ENCODE measurements around the gene ALKBH4.
"Not testable (repeated sequence)": the region's sequence is repeated elsewhere in the genome, so short reads cannot be mapped to it uniquely, and the experiment has no call there.

GRCh38 chr7:102505298-102506185 is 40.9 kb upstream of the ALKBH4 start:
- TF ChIP-seq CTCF, POLR2A (IDR thresholded peaks at IDR 0.05): not testable (repeated sequence)

Measured in right lobe of liver (tissue), 4 donors.